ENCODE measurements around the gene ARHGEF17. TPM values are rescaled to one million over a fixed set of nuclear protein-coding genes. Genes with fewer than 3 reads are reported as not detected.

ARHGEF17 gene
- total RNA-seq, 1 experiment from 2014 or later = 24.0 TPM

GRCh38 chr11:73384125-73384441 is 76.0 kb downstream of the ARHGEF17 start:
- H3K36me3 ChIP-seq (ENCODE audit: insufficient read depth, low read length, poor library complexity, severe bottlenecking) = no peaks in the 10 kb centered on the region
- H3K9me3 ChIP-seq (ENCODE audit: low read depth, low read length, poor library complexity, severe bottlenecking) = no peaks in the 10 kb centered on the region
- ChIA-PET CTCF (interaction anchor here (2.2 kb wide), 1 partner anchor 9 kb away, joined by 7 read pairs; no protein-coding TSS in a partner anchor), POLR2A (ENCODE audit: low non-redundant PET) (no interaction called here)
- no TSS peak for BruUV-seq (replicated peaks)
- no peak overlapping the region for H3K4me3 ChIP-seq (ENCODE audit: low read depth, low read length, poor library complexity, severe bottlenecking)
- intact Hi-C loops (cut with micrococcal nuclease; ENCODE audit: unreplicated experiment) = no loop called here
- TF ChIP-seq EZH2 (IDR thresholded peaks at IDR 0.05; ENCODE audit: borderline replicate concordance, low read depth, low read length, poor library complexity, severe bottlenecking) (no peak), CTCF (conservative IDR thresholded peaks at IDR 0.05; ENCODE audit: low read depth, low read length) (no peak)
- no peaks in the 10 kb centered on the region for H3K27me3 ChIP-seq (replicated peaks; ENCODE audit: insufficient read depth, low read depth, low read length, poor library complexity)
- H3K4me1 ChIP-seq (ENCODE audit: insufficient read depth, low read length, poor library complexity, severe bottlenecking) = peaks cover 58% of the 10 kb centered on the region
- H3K27ac ChIP-seq (ENCODE audit: low read depth, low read length, poor library complexity, severe bottlenecking) = peak overlapping the region; percentile 45
- no peak for DNase-seq (ENCODE audit: low spot score)

GRCh38 chr11:73384531-73384871 is 76.4 kb downstream of the ARHGEF17 start:
- intact Hi-C loops (cut with micrococcal nuclease; ENCODE audit: unreplicated experiment) = no loop called here
- BruUV-seq (replicated peaks) = no TSS peak
- ChIA-PET POLR2A (ENCODE audit: low non-redundant PET) (no interaction called here), CTCF (interaction anchor here (0.8 kb wide), 1 partner anchor 9 kb away, joined by 3 read pairs; no protein-coding TSS in a partner anchor)
- H3K27me3 ChIP-seq (replicated peaks; ENCODE audit: insufficient read depth, low read depth, low read length, poor library complexity) = no peaks in the 10 kb centered on the region
- peak overlapping the region; percentile 45 for H3K27ac ChIP-seq (ENCODE audit: low read depth, low read length, poor library complexity, severe bottlenecking)
- no peak for TF ChIP-seq CTCF (conservative IDR thresholded peaks at IDR 0.05; ENCODE audit: low read depth, low read length)
- TF ChIP-seq EZH2 (IDR thresholded peaks at IDR 0.05; ENCODE audit: borderline replicate concordance, low read depth, low read length, poor library complexity, severe bottlenecking) = no peak
- no peak overlapping the region for H3K4me3 ChIP-seq (ENCODE audit: low read depth, low read length, poor library complexity, severe bottlenecking)
- H3K9me3 ChIP-seq (ENCODE audit: low read depth, low read length, poor library complexity, severe bottlenecking) = no peaks in the 10 kb centered on the region
- H3K4me1 ChIP-seq (ENCODE audit: insufficient read depth, low read length, poor library complexity, severe bottlenecking) = peaks cover 63% of the 10 kb centered on the region
- DNase-seq (ENCODE audit: low spot score) = no peak
- H3K36me3 ChIP-seq (ENCODE audit: insufficient read depth, low read length, poor library complexity, severe bottlenecking) = no peaks in the 10 kb centered on the region

- TF ChIP-seq EZH2 (IDR thresholded peaks at IDR 0.05; ENCODE audit: borderline replicate concordance, low read depth, low read length, poor library complexity, severe bottlenecking) (no peak), CTCF (conservative IDR thresholded peaks at IDR 0.05; ENCODE audit: low read depth, low read length) (no peak)
- Histone ChIP-seq H3K9me3 (ENCODE audit: low read depth, low read length, poor library complexity, severe bottlenecking) (no peaks in the 10 kb centered on the region), H3K4me3 (ENCODE audit: low read depth, low read length, poor library complexity, severe bottlenecking) (no peak overlapping the region), H3K36me3 (ENCODE audit: insufficient read depth, low read length, poor library complexity, severe bottlenecking) (no peaks in the 10 kb centered on the region), H3K27ac (ENCODE audit: low read depth, low read length, poor library complexity, severe bottlenecking) (peak overlapping the region; percentile 56), H3K27me3 (replicated peaks; ENCODE audit: insufficient read depth, low read depth, low read length, poor library complexity) (no peaks in the 10 kb centered on the region), H3K4me1 (ENCODE audit: insufficient read depth, low read length, poor library complexity, severe bottlenecking) (peaks cover 66% of the 10 kb centered on the region)
- intact Hi-C loops (cut with micrococcal nuclease; ENCODE audit: unreplicated experiment) = no loop called here
- BruUV-seq (replicated peaks) = no TSS peak
- DNase-seq (ENCODE audit: low spot score) = no peak
- POLR2A ChIA-PET (ENCODE audit: low non-redundant PET) = no interaction called here
- CTCF ChIA-PET = interaction anchor here (0.8 kb wide), 1 partner anchor 9 kb away, joined by 3 read pairs; no protein-coding TSS in a partner anchor
Measured at GRCh38 chr11:73384872-73385689, 77.0 kb downstream of the ARHGEF17 start.

Data from A673 (cell line).